Osteocyte (in vitro differentiated cells): ENCODE results near the gene TAP2. TPM values are rescaled to one million over a fixed set of nuclear protein-coding genes. Genes with fewer than 3 reads are reported as not detected.
A peak's percentile ranks its signal among the peaks of the same experiment; 100 is the strongest.

ENCODE experiments used
- DNase-seq: peaks from one replicate; pipeline ENCODE4 v3.0.0; 2021; ENCODE audit warnings: mixed read lengths; ENCODE audit not compliant: unreplicated experiment; ENCODE audit errors: extremely low spot score
- H3K27ac Mint-ChIP-seq: one replicate; pipeline ENCODE4 v1.8.0; 2021; ENCODE audit warnings: mild to moderate bottlenecking, mixed read lengths; ENCODE audit not compliant: unreplicated experiment
- H3K27me3 Mint-ChIP-seq: one replicate; pipeline ENCODE4 v1.8.0; 2021; ENCODE audit warnings: mixed read lengths; ENCODE audit not compliant: unreplicated experiment
- H3K36me3 Mint-ChIP-seq: one replicate; pipeline ENCODE4 v1.8.0; 2021; ENCODE audit warnings: mixed read lengths; ENCODE audit not compliant: unreplicated experiment
- H3K4me1 Mint-ChIP-seq: one replicate; pipeline ENCODE4 v1.8.0; 2021; ENCODE audit warnings: mixed read lengths; ENCODE audit not compliant: unreplicated experiment
- H3K4me3 Mint-ChIP-seq: one replicate; pipeline ENCODE4 v1.8.0; 2021; ENCODE audit warnings: mild to moderate bottlenecking, moderate library complexity, mixed read lengths; ENCODE audit not compliant: unreplicated experiment
- H3K9me3 Mint-ChIP-seq: one replicate; pipeline ENCODE4 v1.8.0; 2021; ENCODE audit warnings: mixed read lengths; ENCODE audit not compliant: unreplicated experiment
- CTCF ChIP-seq: fragments of 200-600 bp; sonication (generic); IDR thresholded peaks from 2 replicates; pipeline ENCODE4 v1.5.0; 2021; ENCODE audit warnings: antibody characterized with exemption, mild to moderate bottlenecking, moderate library complexity
- total RNA-seq: library from RNA; stranded (reverse); gene quantifications from 2 replicates; pipeline ENCODE4 v1.2.1, GENCODE V29; 2021

The TAP2 gene
- total RNA-seq, 1 donor from 2014 or later = 51.9 TPM

DNA sequence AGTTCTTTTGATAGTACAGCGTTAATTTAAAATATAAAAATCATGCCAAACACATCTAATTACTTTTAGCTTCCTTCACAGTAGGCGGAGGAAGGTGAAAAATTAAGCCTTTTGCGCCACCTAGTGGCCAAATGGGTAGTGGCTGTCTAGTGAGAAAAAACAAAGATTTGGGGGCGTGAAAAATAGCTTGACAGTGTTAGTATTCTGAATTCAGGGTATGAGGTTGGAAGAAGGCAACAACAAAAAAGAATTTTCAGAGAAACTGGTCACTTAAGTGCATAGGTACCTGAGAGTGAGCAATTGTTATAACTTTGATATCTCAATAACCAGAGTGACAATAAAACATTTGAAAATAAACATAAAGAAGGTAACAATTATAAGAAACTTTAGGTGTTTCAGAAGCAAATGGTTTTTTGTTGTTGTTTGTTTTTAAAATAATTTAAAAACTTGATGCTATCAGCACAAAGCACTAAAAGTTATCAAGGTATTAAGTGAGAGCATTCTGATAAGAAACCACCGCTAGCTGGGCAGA is 29.8 kb upstream of the TAP2 start:
- Mint-ChIP-seq H3K36me3 (no peaks in the 10 kb centered on the region), H3K27ac (no peak overlapping the region), H3K9me3 (peaks cover 7% of the 10 kb centered on the region), H3K4me1 (no peaks in the 10 kb centered on the region), H3K4me3 (no peak overlapping the region), H3K27me3 (peaks cover 75% of the 10 kb centered on the region)
- DNase-seq = no peak
- TF ChIP-seq CTCF = peak; percentile 94

GRCh38 chr6:32867554-32868256 is 29.2 kb upstream of the TAP2 start:
- no peak for TF ChIP-seq CTCF
- Mint-ChIP-seq H3K27me3 (peaks cover 71% of the 10 kb centered on the region), H3K27ac (no peak overlapping the region), H3K9me3 (peaks cover 5% of the 10 kb centered on the region), H3K4me3 (no peak overlapping the region), H3K36me3 (no peaks in the 10 kb centered on the region), H3K4me1 (no peaks in the 10 kb centered on the region)
- no peak for DNase-seq

DNA sequence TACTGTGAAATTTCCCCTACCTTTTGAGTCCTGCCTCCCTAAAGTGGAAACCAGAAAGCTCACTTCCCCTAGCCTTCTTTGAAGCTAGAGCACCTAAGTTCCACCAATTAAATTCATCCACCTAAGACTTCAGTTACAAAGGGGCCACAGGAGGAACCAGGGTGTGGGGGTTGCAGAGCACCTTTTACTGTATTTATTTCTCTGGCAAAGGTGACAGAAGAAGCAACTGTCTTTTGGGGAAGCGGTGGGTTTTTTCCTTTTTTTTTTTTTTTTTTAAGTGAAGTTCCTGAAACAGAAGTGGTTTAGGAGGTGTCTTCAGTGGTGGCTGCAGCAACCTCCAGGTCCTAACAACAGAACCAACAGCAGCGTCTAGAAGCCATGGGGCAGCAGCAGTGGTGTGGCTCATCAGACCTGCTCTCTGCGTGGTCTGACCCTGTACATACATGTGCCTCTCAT is 28.5 kb upstream of the TAP2 start:
- H3K27ac Mint-ChIP-seq = no peak overlapping the region
- H3K36me3 Mint-ChIP-seq = no peaks in the 10 kb centered on the region
- no peak overlapping the region for H3K4me3 Mint-ChIP-seq
- no peak for DNase-seq
- H3K4me1 Mint-ChIP-seq = no peaks in the 10 kb centered on the region
- H3K27me3 Mint-ChIP-seq = peaks cover 65% of the 10 kb centered on the region
- H3K9me3 Mint-ChIP-seq = no peaks in the 10 kb centered on the region
- TF ChIP-seq CTCF = no peak

GRCh38 chr6:32865724-32866443 is 27.3 kb upstream of the TAP2 start:
- H3K4me1 Mint-ChIP-seq = peaks cover 5% of the 10 kb centered on the region
- no peak overlapping the region for H3K4me3 Mint-ChIP-seq
- no peaks in the 10 kb centered on the region for H3K36me3 Mint-ChIP-seq
- DNase-seq = no peak
- no peak overlapping the region for H3K27ac Mint-ChIP-seq
- no peak for TF ChIP-seq CTCF
- H3K9me3 Mint-ChIP-seq = no peaks in the 10 kb centered on the region
- peaks cover 53% of the 10 kb centered on the region for H3K27me3 Mint-ChIP-seq

DNA sequence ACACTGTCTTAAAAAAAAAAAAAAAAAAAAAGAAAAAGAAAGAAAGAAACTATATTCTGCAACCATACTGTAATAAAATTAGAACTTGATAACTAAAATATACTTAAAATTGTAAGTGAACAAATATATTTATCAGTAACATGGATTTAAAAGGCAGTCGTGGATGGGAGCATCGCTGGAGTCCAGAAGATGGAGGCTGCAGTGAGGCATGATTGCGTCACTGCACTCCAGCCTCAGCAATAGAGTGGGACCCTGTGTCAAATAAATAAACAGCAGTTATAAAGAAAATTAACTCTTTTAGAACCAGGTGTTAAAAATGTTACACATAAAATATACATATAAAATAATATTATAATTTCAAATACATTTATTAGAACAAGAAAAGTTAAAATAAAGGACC is 24.2 kb upstream of the TAP2 start:
- H3K4me3 Mint-ChIP-seq = no peak overlapping the region

More for the DNA sequence above, 24.2 kb upstream of the TAP2 start:
- no peak for TF ChIP-seq CTCF
- H3K9me3 Mint-ChIP-seq = no peaks in the 10 kb centered on the region
- peaks cover 28% of the 10 kb centered on the region for H3K27me3 Mint-ChIP-seq
- no peak overlapping the region for H3K27ac Mint-ChIP-seq
- peaks cover 7% of the 10 kb centered on the region for H3K4me1 Mint-ChIP-seq
- peaks cover 4% of the 10 kb centered on the region for H3K36me3 Mint-ChIP-seq
- no peak for DNase-seq
